LHCN-M2 (cell line): ENCODE results near the gene TBC1D3K. TPM values are rescaled to one million over a fixed set of nuclear protein-coding genes. Genes with fewer than 3 reads are reported as not detected.
"Not testable (repeated sequence)": the region's sequence is repeated elsewhere in the genome, so short reads cannot be mapped to it uniquely, and the experiment has no call there.

ENCODE experiments used
- DNase-seq: peaks from one replicate; pipeline ENCODE4 v3.0.0-alpha.2; 2012; ENCODE audit warnings: low read depth
- polyA plus RNA-seq: library from polyadenylated mRNA; unstranded; fragments of >200 nt; gene quantifications from one replicate; pipeline ENCODE4 v1.2.1, GENCODE V29; 2012; ENCODE audit warnings: missing spikeins
- total RNA-seq: library from RNA; depleted of rRNA; stranded (reverse); fragments of >200 nt; gene quantifications from 2 replicates; pipeline ENCODE4 v1.2.3, GENCODE V29; 2014; rRNA removed

TBC1D3K gene
- not detected in 2 replicates for total RNA-seq
- polyA plus RNA-seq = 0.13 TPM

DNA sequence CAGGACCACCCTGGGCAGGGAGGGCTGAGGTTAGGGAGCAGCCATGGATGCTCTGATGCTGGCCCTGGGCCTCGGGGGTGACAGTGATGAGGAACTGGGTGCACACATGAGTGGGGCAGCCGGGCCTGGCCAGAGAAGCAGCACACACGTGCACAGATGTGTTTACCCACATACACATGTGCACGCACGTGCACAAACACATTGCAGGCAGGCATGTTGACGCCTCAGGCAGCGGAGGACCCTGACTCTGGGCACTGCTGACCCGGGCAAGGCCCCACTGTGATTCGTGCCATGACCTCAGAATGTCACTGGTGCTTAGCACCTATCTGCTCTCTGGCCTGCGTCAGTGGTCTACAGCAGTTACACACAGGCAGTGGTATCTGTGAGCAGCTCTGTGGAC lies at the start of gene TBC1D3K:
TSS of gene TBC1D3K (plus strand) at position 301 of the 400 bp plus-strand sequence. CDS start 1,585 bp downstream, outside the sequence.
- not testable (repeated sequence) for DNase-seq

GRCh38 chr17:37884516-37884915 lies 39.7 kb upstream of the TBC1D3K start:
- DNase-seq = no peak

DNA sequence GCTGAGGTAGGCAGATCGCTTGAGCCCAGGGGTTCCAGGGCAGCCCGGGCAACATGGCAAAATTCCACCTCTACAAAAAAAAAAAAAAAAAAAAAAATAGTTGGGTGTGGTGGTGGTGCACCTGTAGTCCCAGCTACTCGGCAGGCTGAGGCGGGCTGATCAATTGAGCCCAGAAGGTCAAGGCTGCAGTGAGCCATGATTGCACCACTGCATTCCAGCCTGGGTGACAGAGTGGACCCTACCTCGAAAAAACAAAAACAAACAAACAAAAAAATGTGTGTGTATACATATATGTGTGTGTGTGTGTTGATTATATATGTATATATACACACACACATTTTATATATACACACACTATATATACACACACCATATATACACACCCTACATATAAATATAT lies 39.1 kb upstream of the TBC1D3K start:
- DNase-seq = no peak

- no peak for DNase-seq
These were observed 35.3 kb upstream of the TBC1D3K start for GRCh38 chr17:37888881-37889280.

DNA sequence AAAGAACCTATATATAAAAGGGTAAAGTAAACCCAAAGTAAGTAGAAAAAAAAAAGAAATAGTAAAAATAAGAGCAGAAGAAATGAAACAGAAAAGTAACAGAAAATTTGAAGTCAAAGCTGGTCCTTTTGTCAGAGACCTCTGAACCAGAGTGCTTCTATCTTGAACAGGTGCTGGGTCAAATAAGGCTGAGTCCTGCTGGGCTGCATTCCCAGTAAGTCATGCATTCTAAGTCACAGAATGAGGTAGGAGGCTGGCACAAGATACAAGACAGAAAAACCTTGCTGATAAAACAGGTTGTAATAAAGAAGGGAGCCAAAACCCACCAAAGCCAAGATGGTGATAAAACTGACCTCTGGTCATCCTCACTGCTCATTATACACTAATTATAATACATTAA lies 27.3 kb upstream of the TBC1D3K start:
- DNase-seq = not testable (repeated sequence)

Other genes starting within 250 kb of the TBC1D3K start
- gene HNF1B, start 179.4 kb upstream of the TBC1D3K start, total RNA-seq = not detected in 2 replicates
- gene TBC1D3L, start 64.6 kb downstream of the TBC1D3K start, total RNA-seq = 7.7 and 9.7 TPM in 2 replicates
- gene TBC1D3D, start 79.6 kb downstream of the TBC1D3K start, total RNA-seq = not detected in 2 replicates
- gene TBC1D3C, start 144.2 kb downstream of the TBC1D3K start, total RNA-seq = 0.51 and 0.69 TPM in 2 replicates
- not detected in 2 replicates for gene TBC1D3E, start 203.5 kb downstream of the TBC1D3K start, total RNA-seq